Heart right ventricle (tissue), 16 donors: ENCODE data around the gene CHRNA9. TPM values are rescaled to one million over a fixed set of nuclear protein-coding genes. Genes with fewer than 3 reads are reported as not detected.

ENCODE experiments used
- ATAC-seq, 8 donors: fragments of 200-7000 bp; cut with Tn5 transposase; one replicate each; pipeline ENCODE4 v1.9.1; 2020; ENCODE audit warnings: mild to moderate bottlenecking in 8 of 8, moderate library complexity in 8 of 8, moderate number of reproducible peaks in 1 of 8
- DNase-seq, 2 donors: peaks; one replicate each; pipeline ENCODE4 v3.0.0-alpha.2; 2020
- H3K27ac ChIP-seq, 10 donors: fragments of 200-600 bp; sonication (generic) in 2 of 10; one replicate each; pipeline versions ENCODE4 v1.5.0 to v1.8.0; 2020 to 2022; ENCODE audit warnings: mild to moderate bottlenecking in 3 of 10
- H3K27me3 ChIP-seq, 7 donors: fragments of 200-600 bp; one replicate each; pipeline ENCODE4 v1.8.0; 2021 to 2022; ENCODE audit warnings: mild to moderate bottlenecking in 2 of 7
- H3K36me3 ChIP-seq, 9 donors: fragments of 200-600 bp; sonication (generic) in 1 of 9; one replicate each; pipeline versions ENCODE4 v1.5.0 to v1.8.0; 2020 to 2022; ENCODE audit warnings: mild to moderate bottlenecking in 2 of 9
- H3K4me1 ChIP-seq, 9 donors: fragments of 200-600 bp; sonication (generic) in 1 of 9; one replicate each; pipeline versions ENCODE4 v1.5.0 to v1.8.0; 2020 to 2022; ENCODE audit warnings: mild to moderate bottlenecking in 4 of 9
- H3K4me3 ChIP-seq, 10 donors: fragments of 200-600 bp; sonication (generic) in 2 of 10; one replicate each; pipeline versions ENCODE4 v1.5.0 to v1.8.0; 2020 to 2022; ENCODE audit warnings: mild to moderate bottlenecking in 7 of 10, moderate library complexity in 2 of 10
- H3K9me3 ChIP-seq, 11 donors: fragments of 200-600 bp in 10 of 11; sonication (generic) in 2 of 11; one replicate each; pipeline versions ENCODE4 v1.5.0 to v1.8.0; 2013 to 2022; ENCODE audit warnings: mild to moderate bottlenecking in 2 of 11, control low read depth in 1 of 11, moderate library complexity in 1 of 11
- CTCF ChIP-seq, 9 donors: fragments of 200-600 bp; sonication (generic) in 2 of 9; IDR thresholded peaks; one replicate each; pipeline versions ENCODE4 v1.5.0 to v1.8.0; 2021 to 2022; ENCODE audit warnings: antibody characterized with exemption in 9 of 9, mild to moderate bottlenecking in 5 of 9, moderate library complexity in 1 of 9
- WGBS, 2 donors: extraction: QIAGEN DNeasy Blood & Tissue Kit; methylation state at CpG; one replicate each; pipeline ENCODE4 v1.1.7; 2013; ENCODE audit warnings: inconsistent platforms in 1 of 2; 5-methylcytosine and 5-hydroxymethylcytosine counted together
- intact Hi-C, 10 donors: fragments of 100-400 bp; cut with DNase I; formaldehyde crosslinking; loops; one replicate each; pipeline versions ENCODE4 v1.11.1 to v1.14.2; 2022
- polyA plus RNA-seq, 2 donors: library from polyadenylated mRNA; stranded (reverse); fragments of 200-250 nt; gene quantifications; one replicate each; pipeline ENCODE4 v1.2.3, GENCODE V29; 2013
- total RNA-seq, 10 donors: library from RNA; stranded (reverse); fragmentation: NEBNext Ultra II Directional in 3 of 10; extraction: Animal tissue kit (Norgen Biotek cat#: 25700) in 3 of 10; gene quantifications; one replicate each; pipeline versions ENCODE4 v1.2.1 to v1.2.4, GENCODE V29; 2021 to 2023
- donor health status: Arrhythmogenic right ventricular cardiomyopathy.
- donor health status: ischemic (EF 13 %, LVEDD 7.1; RV severe dilation, severe dysfunction).
- donor health status: healthy with polysubstance abuse.
- donor health status: DM: no; HTN: yes; CAD: no.
- donor health status: DM: no; HTN: no; CAD: no.
- donor health status: ischemic (EF 25% LVEDD 6.9; RV normal size, moderate dysfunction).
- donor health status: ischemic (EF 25% LVEDD 5.7; RV mildly dilated, moderate dysfunction).
- donor health status: healthy.
- donor health status: DM: yes; HTN: yes; CAD: no.
- donor health status: Ischemic cardiomyopathy.
- donor health status: ischemic (EF 35%, LVEDD 5.7; RV mildly dilated, moderate dysfunction).
- donor health status: nonischemic (EF 11% LVEDD 7.7; RV severe dilation, severe dysfunction).
- donor health status: DM: yes; HTN: yes; CAD: no.
- donor health status: PGD.
- donor health status: ischemic (EF 29% LVEDD 5.4; RV normal size, mild dysfunction).
- donor health status: nonischemic (EF 23%, LVEDD 6.1; RV moderate dilation, normal function).

Gene CHRNA9
- total and polyA plus RNA-seq, 12 donors = not detected

GRCh38 chr4:40325406-40326019 lies 9.6 kb upstream of the CHRNA9 start:
- no peaks in the 10 kb centered on the region for H3K9me3 ChIP-seq
- DNase-seq (no peak), ATAC-seq (peak in 3 of 8 donors; percentile 43 to 52 (median 44))
- peaks cover 0 to 6% (median 0%) of the 10 kb centered on the region in 7 donors for H3K27me3 ChIP-seq
- peaks cover 0 to 10% (median 0%) of the 10 kb centered on the region in 9 donors for H3K4me1 ChIP-seq
- H3K36me3 ChIP-seq = no peaks in the 10 kb centered on the region
- 23% methylated on average over 2 of the region's 2 CpGs for WGBS, 2 donors
- H3K27ac ChIP-seq = no peak overlapping the region
- intact Hi-C loops = no loop called here
- H3K4me3 ChIP-seq = no peak overlapping the region
- peak; percentile 31 to 85 (median 69) for TF ChIP-seq CTCF (IDR thresholded peaks at IDR 0.05)

- no peak for TF ChIP-seq CTCF (IDR thresholded peaks at IDR 0.05)
- DNase-seq (no peak), ATAC-seq (peak in 3 of 8 donors; percentile 40 to 50 (median 43))
- Histone ChIP-seq H3K36me3 (no peaks in the 10 kb centered on the region), H3K4me1 (peaks cover 0 to 10% (median 0%) of the 10 kb centered on the region in 9 donors), H3K27ac (no peak overlapping the region), H3K4me3 (no peak overlapping the region), H3K9me3 (no peaks in the 10 kb centered on the region), H3K27me3 (peaks cover 0 to 12% (median 0%) of the 10 kb centered on the region in 7 donors)
- intact Hi-C loops = no loop called here
- 61 to 66% methylated on average over 4 of the region's 4 CpGs for WGBS, 2 donors
These were observed 7.8 kb upstream of the CHRNA9 start for GRCh38 chr4:40327340-40327739.

GRCh38 chr4:40328383-40328782 lies 6.8 kb upstream of the CHRNA9 start:
- Histone ChIP-seq H3K4me3 (no peak overlapping the region), H3K9me3 (no peaks in the 10 kb centered on the region), H3K4me1 (peaks cover 0 to 10% (median 0%) of the 10 kb centered on the region in 9 donors), H3K27me3 (peaks cover 0 to 12% (median 0%) of the 10 kb centered on the region in 7 donors), H3K27ac (no peak overlapping the region), H3K36me3 (no peaks in the 10 kb centered on the region)
- DNase-seq (no peak), ATAC-seq (no peak)
- 87 to 91% methylated on average over 1 of the region's 1 CpG for WGBS, 2 donors
- intact Hi-C loops = no loop called here
- no peak for TF ChIP-seq CTCF (IDR thresholded peaks at IDR 0.05)

- WGBS, 2 donors = 89 to 91% methylated on average over 7 of the region's 7 CpGs
- no peak for DNase-seq
- no peaks in the 10 kb centered on the region for H3K36me3 ChIP-seq
- peaks cover 0 to 10% (median 0%) of the 10 kb centered on the region in 9 donors for H3K4me1 ChIP-seq
- intact Hi-C loops = no loop called here
- no peak overlapping the region for H3K27ac ChIP-seq
- H3K4me3 ChIP-seq = no peak overlapping the region
- H3K9me3 ChIP-seq = no peaks in the 10 kb centered on the region
- no peak for ATAC-seq
- TF ChIP-seq CTCF (IDR thresholded peaks at IDR 0.05) = no peak
- H3K27me3 ChIP-seq = peaks cover 0 to 15% (median 0%) of the 10 kb centered on the region in 7 donors
These were observed 5.3 kb upstream of the CHRNA9 start for GRCh38 chr4:40329805-40330204.
